Memory B cell (primary cell): ENCODE data around the gene MYOCD.

Experiments used
- ATAC-seq: fragments of 150-1000 bp; cut with Tn5 transposase; 2 replicates; pipeline ENCODE4 v1.10.0; 2021; ENCODE audit warnings: low read depth, mild to moderate bottlenecking, moderate library complexity
- DNase-seq, 2 donors: peaks; one replicate each; pipeline ENCODE4 v3.0.0; 2022; ENCODE audit warnings: low spot score in 2 of 2
- H3K27ac Mint-ChIP-seq: one replicate; pipeline ENCODE4 v1.8.0; 2022; ENCODE audit warnings: mild to moderate bottlenecking, moderate library complexity, mixed read lengths
- H3K27me3 Mint-ChIP-seq: one replicate; pipeline ENCODE4 v1.8.0; 2022; ENCODE audit warnings: mixed read lengths
- H3K36me3 Mint-ChIP-seq: one replicate; pipeline ENCODE4 v1.8.0; 2022; ENCODE audit warnings: mild to moderate bottlenecking, mixed read lengths
- H3K4me1 Mint-ChIP-seq: one replicate; pipeline ENCODE4 v1.8.0; 2022; ENCODE audit warnings: mixed read lengths
- H3K4me3 Mint-ChIP-seq: one replicate; pipeline ENCODE4 v1.8.0; 2022; ENCODE audit warnings: mild to moderate bottlenecking, moderate library complexity, mixed read lengths
- H3K9me3 Mint-ChIP-seq: one replicate; pipeline ENCODE4 v1.8.0; 2022; ENCODE audit warnings: mixed read lengths

Gene MYOCD

DNA sequence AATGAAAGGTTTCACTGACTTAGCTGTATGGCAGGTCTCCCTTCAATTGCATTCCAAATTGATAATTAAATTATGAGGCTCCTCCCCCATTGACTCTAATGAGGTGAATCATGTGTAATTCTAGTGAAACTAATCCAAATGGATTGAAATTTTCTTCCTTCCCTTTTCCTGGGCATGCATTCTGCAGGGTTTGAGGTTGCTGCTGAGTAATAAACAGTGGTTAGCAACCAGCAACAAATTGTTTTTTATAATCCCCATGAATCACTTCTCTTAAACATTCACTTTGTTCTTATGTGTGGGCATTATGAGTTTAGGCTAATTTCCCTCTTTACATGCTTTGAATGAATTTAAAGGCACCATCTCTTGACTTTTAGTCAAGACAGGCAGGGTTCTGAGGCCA, 43.4 kb downstream of the MYOCD start:
- Mint-ChIP-seq H3K4me3 (no peak overlapping the region), H3K27me3 (peaks cover 4% of the 10 kb centered on the region), H3K9me3 (peaks cover 1% of the 10 kb centered on the region), H3K36me3 (no peaks in the 10 kb centered on the region), H3K27ac (no peak overlapping the region), H3K4me1 (no peaks in the 10 kb centered on the region)
- no peak for ATAC-seq
- DNase-seq, result no peak

DNA sequence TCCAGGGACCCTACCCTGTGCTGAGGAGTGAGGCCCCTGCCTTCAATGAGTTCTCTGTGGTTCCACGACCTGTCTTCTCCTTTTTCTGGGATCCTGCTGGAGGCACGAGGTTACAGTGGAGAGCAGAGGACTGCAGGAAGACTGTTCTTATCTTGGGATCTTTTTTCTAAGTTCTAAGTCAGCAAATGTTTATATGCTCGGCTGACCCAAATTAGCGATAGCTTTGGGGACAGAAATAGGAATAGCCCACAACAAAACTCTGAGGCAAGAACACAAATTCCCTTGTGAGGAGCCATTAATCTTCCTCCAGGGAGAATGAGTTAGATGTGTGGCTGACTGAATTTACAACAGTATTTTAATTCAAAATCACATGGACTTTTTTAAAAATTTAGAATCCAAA, 46.7 kb downstream of the MYOCD start:
- Mint-ChIP-seq H3K36me3 (no peaks in the 10 kb centered on the region), H3K27ac (no peak overlapping the region)
- no peak for DNase-seq

GRCh38 chr17:12712941-12713340, 47.3 kb downstream of the MYOCD start:
- Mint-ChIP-seq H3K27ac (no peak overlapping the region), H3K9me3 (no peaks in the 10 kb centered on the region), H3K4me1 (no peaks in the 10 kb centered on the region), H3K27me3 (peaks cover 9% of the 10 kb centered on the region), H3K4me3 (no peak overlapping the region), H3K36me3 (no peaks in the 10 kb centered on the region)
- no peak for ATAC-seq
- no peak for DNase-seq

More for the DNA sequence above, 46.7 kb downstream of the MYOCD start:
- peaks cover 9% of the 10 kb centered on the region for H3K27me3 Mint-ChIP-seq
- no peaks in the 10 kb centered on the region for H3K9me3 Mint-ChIP-seq
- no peaks in the 10 kb centered on the region for H3K4me1 Mint-ChIP-seq
- no peak for ATAC-seq
- no peak overlapping the region for H3K4me3 Mint-ChIP-seq

GRCh38 chr17:12719948-12720347, 54.3 kb downstream of the MYOCD start:
- Mint-ChIP-seq H3K27me3 (peaks cover 6% of the 10 kb centered on the region), H3K27ac (no peak overlapping the region), H3K4me1 (no peaks in the 10 kb centered on the region), H3K36me3 (no peaks in the 10 kb centered on the region), H3K9me3 (no peaks in the 10 kb centered on the region), H3K4me3 (no peak overlapping the region)
- DNase-seq (no peak), ATAC-seq (no peak)

GRCh38 chr17:12721581-12721980, 55.9 kb downstream of the MYOCD start:
- ATAC-seq (no peak), DNase-seq (no peak)
- Mint-ChIP-seq H3K4me3 (no peak overlapping the region), H3K9me3 (no peaks in the 10 kb centered on the region), H3K4me1 (no peaks in the 10 kb centered on the region), H3K27me3 (no peaks in the 10 kb centered on the region), H3K27ac (no peak overlapping the region), H3K36me3 (no peaks in the 10 kb centered on the region)

DNA sequence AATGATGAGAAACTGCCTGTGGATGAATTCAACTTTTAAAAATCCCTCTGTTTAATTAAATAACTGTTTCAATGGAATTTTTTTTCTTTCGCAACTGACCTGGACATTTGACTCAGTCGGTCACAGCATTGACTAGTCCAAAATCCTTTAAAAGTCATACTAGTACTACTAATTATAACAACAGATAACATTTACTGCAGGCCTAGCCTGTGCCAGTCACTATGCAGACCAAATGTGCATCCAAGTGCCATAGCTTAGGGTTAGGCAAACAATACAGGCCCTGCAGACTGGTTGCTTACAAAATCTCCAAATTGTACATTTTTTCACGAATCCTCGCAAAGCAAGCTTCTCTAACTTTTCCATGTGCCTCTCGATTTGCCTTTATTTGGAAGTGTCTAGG, 56.6 kb downstream of the MYOCD start:
- H3K4me1 Mint-ChIP-seq, result no peaks in the 10 kb centered on the region
- no peak overlapping the region for H3K4me3 Mint-ChIP-seq
- no peak for DNase-seq
- no peaks in the 10 kb centered on the region for H3K9me3 Mint-ChIP-seq
- no peaks in the 10 kb centered on the region for H3K27me3 Mint-ChIP-seq
- ATAC-seq, result no peak
- H3K36me3 Mint-ChIP-seq, result no peaks in the 10 kb centered on the region
- H3K27ac Mint-ChIP-seq, result no peak overlapping the region

- H3K27me3 Mint-ChIP-seq, result peaks cover 2% of the 10 kb centered on the region
- ATAC-seq (no peak), DNase-seq (no peak)
- no peak overlapping the region for H3K4me3 Mint-ChIP-seq
- no peaks in the 10 kb centered on the region for H3K9me3 Mint-ChIP-seq
- no peaks in the 10 kb centered on the region for H3K4me1 Mint-ChIP-seq
- no peaks in the 10 kb centered on the region for H3K36me3 Mint-ChIP-seq
- no peak overlapping the region for H3K27ac Mint-ChIP-seq
These were observed 60.4 kb downstream of the MYOCD start for GRCh38 chr17:12726131-12726530.

- Mint-ChIP-seq H3K9me3 (no peaks in the 10 kb centered on the region), H3K27ac (no peak overlapping the region), H3K4me1 (no peaks in the 10 kb centered on the region), H3K27me3 (peaks cover 2% of the 10 kb centered on the region), H3K4me3 (no peak overlapping the region), H3K36me3 (no peaks in the 10 kb centered on the region)
- no peak for DNase-seq
- ATAC-seq, result no peak
These were observed 61.5 kb downstream of the MYOCD start for GRCh38 chr17:12727076-12727760.

GRCh38 chr17:12727881-12728280, 62.2 kb downstream of the MYOCD start:
- Mint-ChIP-seq H3K4me1 (no peaks in the 10 kb centered on the region), H3K27me3 (peaks cover 2% of the 10 kb centered on the region), H3K9me3 (no peaks in the 10 kb centered on the region), H3K36me3 (no peaks in the 10 kb centered on the region), H3K27ac (no peak overlapping the region), H3K4me3 (no peak overlapping the region)
- ATAC-seq (no peak), DNase-seq (no peak)

DNA sequence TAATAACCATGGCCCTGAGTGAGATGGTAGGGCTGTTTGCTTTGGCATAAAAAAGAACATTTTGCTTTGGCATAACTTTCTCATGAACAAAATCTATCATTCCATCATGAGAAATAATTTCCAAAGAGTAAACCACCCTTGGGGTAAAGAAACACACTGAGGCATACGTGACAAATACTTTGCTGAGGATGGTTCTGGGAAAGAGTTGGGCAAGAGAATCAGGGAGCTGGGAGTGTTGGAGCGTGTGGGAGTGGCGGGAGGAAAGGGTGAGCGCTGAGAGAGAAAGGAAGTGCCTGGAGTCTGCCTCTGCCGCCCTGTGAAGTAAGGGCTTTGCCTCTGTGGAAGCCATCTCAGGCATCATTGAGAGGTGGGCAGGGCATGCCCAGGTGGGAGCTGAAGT, 63.4 kb downstream of the MYOCD start:
- Mint-ChIP-seq H3K27me3 (peaks cover 2% of the 10 kb centered on the region), H3K36me3 (no peaks in the 10 kb centered on the region), H3K27ac (no peak overlapping the region), H3K4me1 (no peaks in the 10 kb centered on the region), H3K4me3 (no peak overlapping the region), H3K9me3 (no peaks in the 10 kb centered on the region)
- no peak for DNase-seq
- no peak for ATAC-seq

DNA sequence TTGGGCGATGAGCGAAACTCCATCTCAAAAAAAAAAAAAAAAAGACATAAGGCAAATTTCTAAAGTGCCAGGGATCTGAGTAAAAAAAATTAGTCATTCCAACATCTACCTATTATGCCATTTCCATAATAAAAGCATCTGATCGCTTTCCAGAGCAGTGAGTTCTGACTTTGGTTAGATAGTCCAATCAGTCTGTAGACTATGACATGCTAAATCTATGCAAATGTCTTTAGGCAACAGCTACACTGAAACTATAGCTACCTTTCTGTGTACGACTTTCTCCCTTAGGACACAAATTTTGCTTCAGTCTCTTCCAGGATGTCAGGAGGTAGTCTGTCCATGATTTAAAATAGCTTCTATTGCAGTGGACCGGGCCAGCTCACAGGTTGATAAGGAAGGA, 64.7 kb downstream of the MYOCD start:
- Mint-ChIP-seq H3K4me3 (no peak overlapping the region), H3K27ac (no peak overlapping the region), H3K4me1 (no peaks in the 10 kb centered on the region), H3K36me3 (no peaks in the 10 kb centered on the region), H3K27me3 (peaks cover 2% of the 10 kb centered on the region), H3K9me3 (no peaks in the 10 kb centered on the region)
- no peak for ATAC-seq
- DNase-seq, result no peak

GRCh38 chr17:12730931-12731521, 65.3 kb downstream of the MYOCD start:
- no peaks in the 10 kb centered on the region for H3K36me3 Mint-ChIP-seq
- H3K27ac Mint-ChIP-seq, result no peak overlapping the region
- peaks cover 2% of the 10 kb centered on the region for H3K27me3 Mint-ChIP-seq
- H3K9me3 Mint-ChIP-seq, result no peaks in the 10 kb centered on the region
- no peak for ATAC-seq
- no peaks in the 10 kb centered on the region for H3K4me1 Mint-ChIP-seq
- no peak overlapping the region for H3K4me3 Mint-ChIP-seq
- no peak for DNase-seq

GRCh38 chr17:12731839-12732238, 66.1 kb downstream of the MYOCD start:
- DNase-seq (no peak), ATAC-seq (no peak)
- Mint-ChIP-seq H3K4me3 (no peak overlapping the region), H3K27ac (no peak overlapping the region), H3K4me1 (no peaks in the 10 kb centered on the region), H3K27me3 (peaks cover 2% of the 10 kb centered on the region), H3K36me3 (no peaks in the 10 kb centered on the region), H3K9me3 (no peaks in the 10 kb centered on the region)

DNA sequence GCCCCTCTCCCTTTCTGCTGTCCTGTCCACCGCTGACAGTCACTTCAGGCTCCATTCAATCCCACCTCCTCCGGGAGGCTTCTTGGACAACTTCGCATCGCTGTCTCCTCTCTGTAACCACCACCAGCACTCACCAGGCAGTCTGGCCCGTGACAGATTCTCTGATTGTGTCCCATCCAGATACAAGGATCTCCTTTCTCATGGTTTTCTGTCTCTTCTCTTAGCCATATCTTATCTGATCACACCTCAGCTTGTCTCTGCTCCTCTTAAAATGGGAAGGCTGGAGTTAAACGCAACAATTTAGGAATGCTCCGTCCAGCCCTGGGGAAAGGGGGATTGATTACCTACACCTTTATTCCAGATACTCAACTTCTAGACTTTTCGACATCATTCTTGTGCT, 66.7 kb downstream of the MYOCD start:
- Mint-ChIP-seq H3K27me3 (peaks cover 2% of the 10 kb centered on the region), H3K4me3 (no peak overlapping the region), H3K27ac (no peak overlapping the region), H3K9me3 (no peaks in the 10 kb centered on the region), H3K36me3 (no peaks in the 10 kb centered on the region), H3K4me1 (no peaks in the 10 kb centered on the region)
- DNase-seq, result no peak
- ATAC-seq, result no peak

GRCh38 chr17:12734926-12735325, 69.2 kb downstream of the MYOCD start:
- no peaks in the 10 kb centered on the region for H3K4me1 Mint-ChIP-seq
- no peak for ATAC-seq
- H3K36me3 Mint-ChIP-seq, result no peaks in the 10 kb centered on the region
- no peak overlapping the region for H3K27ac Mint-ChIP-seq
- no peaks in the 10 kb centered on the region for H3K27me3 Mint-ChIP-seq
- H3K4me3 Mint-ChIP-seq, result no peak overlapping the region
- DNase-seq, result no peak
- no peaks in the 10 kb centered on the region for H3K9me3 Mint-ChIP-seq
